Progenitor cell of endocrine pancreas (in vitro differentiated cells): Measurements from ENCODE around the gene CAMSAP1. TPM values are rescaled to one million over a fixed set of nuclear protein-coding genes. Genes with fewer than 3 reads are reported as not detected.
"Not testable (repeated sequence)": the region's sequence is repeated elsewhere in the genome, so short reads cannot be mapped to it uniquely, and the experiment has no call there.

Source experiments
- DNase-seq: peaks from one replicate; pipeline ENCODE4 v3.0.0; 2021; ENCODE audit warnings: low spot score; ENCODE audit not compliant: unreplicated experiment
- H3K27ac Mint-ChIP-seq: 2 replicates; pipeline ENCODE4 v1.8.0; 2021; ENCODE audit warnings: mild to moderate bottlenecking, moderate library complexity, mixed read lengths
- H3K27me3 Mint-ChIP-seq: 2 replicates; pipeline ENCODE4 v1.8.0; 2021; ENCODE audit warnings: mixed read lengths
- H3K36me3 Mint-ChIP-seq: 2 replicates; pipeline ENCODE4 v1.8.0; 2022; ENCODE audit warnings: mixed read lengths; ENCODE audit not compliant: insufficient read depth
- H3K4me1 Mint-ChIP-seq: 2 replicates; pipeline ENCODE4 v1.8.0; 2021; ENCODE audit warnings: low read depth, mixed read lengths
- H3K4me3 Mint-ChIP-seq: 2 replicates; pipeline ENCODE4 v1.8.0; 2021; ENCODE audit warnings: low read depth, mild to moderate bottlenecking, moderate library complexity, mixed read lengths
- H3K9me3 Mint-ChIP-seq: 2 replicates; pipeline ENCODE4 v1.8.0; 2021; ENCODE audit warnings: low read depth, mixed read lengths
- total RNA-seq: library from RNA; stranded (reverse); gene quantifications from 2 replicates; pipeline ENCODE4 v1.2.1, GENCODE V29; 2021
- TF ChIP-seq, protein P1 (sequence below): fragments of 200-600 bp; sonication (generic); IDR thresholded peaks from one replicate; pipeline ENCODE4 v1.5.0; 2021; ENCODE audit warnings: antibody characterized with exemption, mild to moderate bottlenecking; ENCODE audit not compliant: unreplicated experiment

The CAMSAP1 gene
- total RNA-seq, 1 donor from 2014 or later, result 82.2 TPM

DNA sequence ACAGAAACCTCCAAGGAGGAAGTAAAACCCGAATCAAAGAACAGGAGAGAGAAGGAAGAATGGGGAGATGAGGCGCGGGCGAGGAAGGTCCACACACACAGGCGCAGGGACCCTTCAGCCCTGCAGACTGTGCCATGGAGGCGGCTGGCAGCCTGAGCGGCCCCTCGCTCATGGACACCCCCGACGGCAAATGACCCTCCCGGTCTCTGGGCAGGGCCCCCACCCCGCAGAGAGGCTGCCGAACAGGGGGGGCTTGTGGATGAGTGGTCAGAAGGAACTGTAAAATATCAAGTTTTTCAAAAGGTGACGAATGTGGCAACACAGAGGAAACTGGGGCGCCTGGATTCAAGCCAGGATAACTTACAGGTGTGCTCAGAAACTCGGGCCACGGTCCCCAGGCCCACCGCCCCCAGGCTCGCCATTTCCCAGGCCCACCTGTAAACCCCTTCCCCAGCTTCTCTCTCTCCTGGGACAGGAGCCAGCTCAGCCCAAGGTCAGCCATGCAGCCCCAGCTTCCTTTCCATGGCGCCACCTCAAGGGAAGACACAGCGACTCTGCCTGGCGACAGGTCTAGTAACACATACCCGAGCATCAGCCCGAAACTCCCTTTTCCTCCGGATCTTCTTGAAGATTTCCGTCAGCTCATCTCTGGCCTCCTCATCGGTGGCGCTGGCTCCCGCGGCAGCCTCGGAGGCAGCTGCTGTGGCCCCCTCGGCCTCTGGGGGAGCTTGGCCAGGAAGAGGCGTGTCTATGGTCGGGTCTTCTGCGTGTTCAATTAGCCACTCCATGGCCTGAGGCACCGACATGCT lies 37.3 kb upstream of the CAMSAP1 start:
- TF ChIP-seq, protein P1, sequence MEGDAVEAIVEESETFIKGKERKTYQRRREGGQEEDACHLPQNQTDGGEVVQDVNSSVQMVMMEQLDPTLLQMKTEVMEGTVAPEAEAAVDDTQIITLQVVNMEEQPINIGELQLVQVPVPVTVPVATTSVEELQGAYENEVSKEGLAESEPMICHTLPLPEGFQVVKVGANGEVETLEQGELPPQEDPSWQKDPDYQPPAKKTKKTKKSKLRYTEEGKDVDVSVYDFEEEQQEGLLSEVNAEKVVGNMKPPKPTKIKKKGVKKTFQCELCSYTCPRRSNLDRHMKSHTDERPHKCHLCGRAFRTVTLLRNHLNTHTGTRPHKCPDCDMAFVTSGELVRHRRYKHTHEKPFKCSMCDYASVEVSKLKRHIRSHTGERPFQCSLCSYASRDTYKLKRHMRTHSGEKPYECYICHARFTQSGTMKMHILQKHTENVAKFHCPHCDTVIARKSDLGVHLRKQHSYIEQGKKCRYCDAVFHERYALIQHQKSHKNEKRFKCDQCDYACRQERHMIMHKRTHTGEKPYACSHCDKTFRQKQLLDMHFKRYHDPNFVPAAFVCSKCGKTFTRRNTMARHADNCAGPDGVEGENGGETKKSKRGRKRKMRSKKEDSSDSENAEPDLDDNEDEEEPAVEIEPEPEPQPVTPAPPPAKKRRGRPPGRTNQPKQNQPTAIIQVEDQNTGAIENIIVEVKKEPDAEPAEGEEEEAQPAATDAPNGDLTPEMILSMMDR, result no peak
- H3K4me1 Mint-ChIP-seq, result no peaks in the 10 kb centered on the region
- no peak for DNase-seq
- no peaks in the 10 kb centered on the region for H3K27me3 Mint-ChIP-seq
- H3K9me3 Mint-ChIP-seq, result no peaks in the 10 kb centered on the region
- no peak overlapping the region for H3K4me3 Mint-ChIP-seq
- H3K36me3 Mint-ChIP-seq, result peaks cover 33% of the 10 kb centered on the region
- H3K27ac Mint-ChIP-seq, result no peak overlapping the region

DNA sequence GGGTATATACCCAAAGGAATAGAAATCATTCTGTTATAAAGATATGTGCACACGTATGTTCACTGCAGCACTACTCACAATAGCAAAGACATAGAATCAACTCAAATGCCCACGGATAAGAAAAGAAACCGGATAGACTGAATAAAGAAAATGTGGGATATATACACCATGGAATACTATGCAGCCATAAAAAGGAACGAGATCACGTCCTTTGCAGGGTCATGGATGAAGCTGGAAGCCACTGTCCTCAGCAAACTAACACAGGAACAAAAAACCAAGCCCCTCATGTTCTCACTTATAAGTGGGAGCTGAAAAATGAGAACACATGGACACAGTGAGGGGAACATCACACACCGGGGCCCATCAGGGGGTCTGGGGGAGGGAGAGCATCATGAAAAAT lies 36.3 kb upstream of the CAMSAP1 start:
- not testable (repeated sequence) for H3K27me3 Mint-ChIP-seq, H3K4me3 Mint-ChIP-seq, H3K9me3 Mint-ChIP-seq, H3K4me1 Mint-ChIP-seq, H3K27ac Mint-ChIP-seq, DNase-seq
- H3K36me3 Mint-ChIP-seq, result peaks cover 31% of the 10 kb centered on the region

DNA sequence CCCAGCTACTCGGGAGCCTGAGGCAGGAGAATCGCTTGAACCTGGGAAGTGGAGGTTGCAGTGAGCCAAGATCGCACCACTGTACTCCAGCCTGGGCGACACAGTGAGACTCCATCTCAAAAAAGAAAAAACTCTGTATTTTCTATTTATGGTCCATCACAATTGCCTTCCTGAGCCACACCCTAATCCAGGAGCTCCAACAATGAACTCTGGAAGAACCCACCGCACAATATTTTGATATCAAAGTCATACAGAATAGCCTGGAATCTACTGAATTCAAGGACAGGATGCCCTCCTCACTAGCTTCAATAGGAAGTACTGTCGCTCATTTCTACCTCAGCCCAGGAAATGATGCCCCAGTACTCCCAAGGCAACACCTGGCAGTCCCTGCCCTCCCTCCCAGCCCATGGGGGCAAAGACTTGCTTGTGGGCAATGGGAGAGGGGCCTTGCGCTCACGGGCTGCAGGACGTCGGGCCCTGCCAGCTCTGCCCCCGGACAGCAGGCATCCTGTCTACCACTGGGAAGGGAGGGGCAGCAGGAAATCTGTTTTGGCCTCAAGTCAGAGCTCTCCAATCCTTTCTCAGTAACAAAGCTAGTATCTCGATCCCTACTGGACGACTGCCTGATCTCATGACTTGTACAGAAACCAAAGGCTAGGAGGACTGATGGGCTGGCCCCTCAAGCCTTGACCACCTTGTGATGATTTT lies 34.1 kb upstream of the CAMSAP1 start:
- TF ChIP-seq, protein P1, result no peak
- Mint-ChIP-seq H3K27ac (no peak overlapping the region), H3K4me1 (no peaks in the 10 kb centered on the region), H3K27me3 (no peaks in the 10 kb centered on the region), H3K36me3 (peaks cover 38% of the 10 kb centered on the region), H3K9me3 (no peaks in the 10 kb centered on the region), H3K4me3 (no peak overlapping the region)
- no peak for DNase-seq

DNA sequence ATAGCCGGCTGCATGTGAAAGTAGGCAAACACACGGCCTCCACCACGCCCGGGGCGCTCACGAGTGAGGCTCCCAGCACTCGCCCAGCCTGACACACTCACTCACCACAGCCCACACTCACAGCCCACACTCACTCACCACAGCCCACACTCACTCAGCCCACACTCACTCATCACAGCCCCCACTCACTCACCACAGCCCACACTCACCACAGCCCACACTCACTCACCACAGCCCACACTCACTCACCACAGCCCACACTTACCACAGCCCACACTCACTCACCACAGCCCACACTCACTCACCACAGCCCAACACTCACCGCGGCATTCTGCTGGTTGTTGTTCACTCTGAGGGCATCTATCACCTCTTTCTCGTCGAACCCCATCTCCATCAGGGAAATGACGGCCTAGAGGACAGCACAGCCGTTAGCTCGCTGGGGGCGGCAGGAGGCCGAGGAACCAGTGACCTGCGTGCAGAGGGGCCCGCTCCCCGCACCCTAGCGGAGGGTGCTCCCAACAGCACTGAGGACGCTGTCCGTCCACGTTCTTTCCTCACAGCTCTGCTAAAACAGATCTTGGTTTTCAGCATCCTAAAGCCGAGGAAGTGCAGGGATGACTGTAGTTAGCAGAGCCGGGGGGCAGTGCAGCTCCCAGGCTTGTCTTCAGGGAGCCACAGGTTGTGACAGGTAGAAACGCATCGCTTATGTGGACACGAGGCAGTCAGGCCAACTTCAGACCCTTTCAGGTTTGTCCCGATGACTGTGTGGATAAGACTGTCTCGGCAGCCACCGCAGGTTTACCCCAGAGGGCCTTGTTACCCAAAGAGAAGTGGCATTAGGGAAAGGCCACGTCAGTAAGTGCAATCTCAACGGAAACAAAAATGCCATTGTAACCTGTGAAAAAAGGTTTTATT lies 32.3 kb upstream of the CAMSAP1 start:
- no peaks in the 10 kb centered on the region for H3K9me3 Mint-ChIP-seq
- H3K36me3 Mint-ChIP-seq, result peaks cover 37% of the 10 kb centered on the region
- H3K27me3 Mint-ChIP-seq, result no peaks in the 10 kb centered on the region
- no peak for DNase-seq
- TF ChIP-seq, protein P1, result no peak
- no peak overlapping the region for H3K27ac Mint-ChIP-seq
- no peaks in the 10 kb centered on the region for H3K4me1 Mint-ChIP-seq
- H3K4me3 Mint-ChIP-seq, result no peak overlapping the region

DNA sequence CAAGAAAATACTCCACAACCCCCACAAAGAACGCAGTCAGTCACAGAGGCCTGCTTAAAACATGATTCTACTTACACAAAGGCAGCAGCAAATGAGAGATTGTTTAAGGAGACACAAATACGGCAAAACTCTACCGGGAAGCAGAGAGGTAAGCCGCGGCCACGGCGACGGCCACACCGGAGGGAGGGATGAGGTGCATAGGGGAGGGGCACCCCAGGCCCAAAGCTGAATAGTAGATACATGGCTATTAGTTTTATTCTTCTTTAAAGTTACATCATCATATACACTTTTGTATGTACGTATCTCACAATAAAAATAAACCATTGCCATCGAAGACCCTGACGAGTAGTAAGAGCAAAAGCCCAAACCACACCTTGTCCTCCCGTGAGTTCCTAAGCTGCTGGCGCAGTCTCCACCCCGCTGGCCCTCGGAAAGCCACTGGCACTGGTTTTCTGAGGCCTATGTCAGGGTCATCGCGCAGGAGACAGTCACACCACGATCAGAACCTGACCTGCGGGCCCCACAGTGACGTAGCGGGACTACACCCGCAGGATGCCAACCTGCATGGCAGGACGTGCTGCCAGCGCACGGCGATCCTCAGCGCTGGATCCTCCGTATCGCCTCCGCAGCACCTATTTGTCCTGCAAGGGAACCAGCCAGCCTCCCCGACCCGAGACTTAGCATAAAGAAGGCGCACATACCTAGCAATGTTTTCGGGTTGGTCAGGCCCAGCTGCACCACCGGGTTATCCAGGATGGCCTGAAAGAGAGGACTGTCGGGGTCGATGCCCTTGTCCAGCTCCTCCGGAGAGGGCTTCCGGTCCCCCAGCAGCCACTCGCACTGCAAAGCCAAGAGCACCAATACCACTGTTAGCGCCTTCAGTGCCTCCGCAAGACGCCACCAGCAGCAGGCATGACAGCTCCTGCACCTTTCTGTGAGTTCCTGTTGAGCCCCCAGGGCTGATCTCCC lies 30.5 kb upstream of the CAMSAP1 start:
- H3K9me3 Mint-ChIP-seq, result no peaks in the 10 kb centered on the region
- peaks cover 30% of the 10 kb centered on the region for H3K36me3 Mint-ChIP-seq
- H3K4me3 Mint-ChIP-seq, result no peak overlapping the region
- H3K27ac Mint-ChIP-seq, result no peak overlapping the region
- TF ChIP-seq, protein P1, result no peak
- no peaks in the 10 kb centered on the region for H3K4me1 Mint-ChIP-seq
- H3K27me3 Mint-ChIP-seq, result no peaks in the 10 kb centered on the region
- DNase-seq, result no peak
